T1000 (cell line): ENCODE results near the gene ZNF865.
A peak's percentile ranks its signal among the peaks of the same experiment; 100 is the strongest.

Experiments
- DNase-seq: peaks from one replicate; lab custom pipeline; 2025; ENCODE audit warnings: mixed read lengths; lab: John Stamatoyannopoulos, UW

Gene ZNF865

DNA sequence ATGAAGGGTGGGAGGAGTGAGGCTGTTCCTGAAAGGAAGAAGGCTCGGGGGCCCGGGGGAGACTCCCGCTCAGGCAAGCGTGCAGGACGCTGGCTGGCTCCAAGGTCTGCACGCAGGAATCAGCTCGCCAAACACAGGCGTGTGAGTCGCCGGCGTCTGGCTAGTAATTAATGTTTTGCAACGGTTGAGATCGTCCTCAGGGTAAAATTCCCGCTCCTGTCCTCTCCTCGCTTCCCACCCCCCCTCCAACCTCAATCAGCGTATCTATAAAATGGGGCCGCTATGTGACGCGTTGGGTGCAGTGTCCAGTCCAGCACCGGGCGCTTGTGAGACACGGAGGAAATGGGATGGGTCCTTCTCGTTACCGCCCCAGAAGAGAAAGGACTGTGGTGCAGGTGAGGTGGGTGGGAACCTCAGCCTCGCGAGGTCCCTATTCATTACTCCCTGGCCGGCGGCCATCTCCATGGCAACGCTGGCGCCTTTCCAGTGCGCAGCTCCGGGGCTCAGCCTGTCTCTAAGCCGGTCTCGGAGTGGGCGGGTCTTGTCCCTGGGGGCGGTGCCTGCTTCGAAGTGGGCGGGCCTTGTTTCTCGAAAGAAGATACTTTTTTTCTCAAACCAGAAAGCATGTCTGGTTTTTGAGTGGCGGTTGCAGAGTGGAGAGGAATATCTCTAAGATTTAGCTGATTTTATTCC, 18.3 kb upstream of the ZNF865 start:
- peak; percentile 88 for DNase-seq

DNA sequence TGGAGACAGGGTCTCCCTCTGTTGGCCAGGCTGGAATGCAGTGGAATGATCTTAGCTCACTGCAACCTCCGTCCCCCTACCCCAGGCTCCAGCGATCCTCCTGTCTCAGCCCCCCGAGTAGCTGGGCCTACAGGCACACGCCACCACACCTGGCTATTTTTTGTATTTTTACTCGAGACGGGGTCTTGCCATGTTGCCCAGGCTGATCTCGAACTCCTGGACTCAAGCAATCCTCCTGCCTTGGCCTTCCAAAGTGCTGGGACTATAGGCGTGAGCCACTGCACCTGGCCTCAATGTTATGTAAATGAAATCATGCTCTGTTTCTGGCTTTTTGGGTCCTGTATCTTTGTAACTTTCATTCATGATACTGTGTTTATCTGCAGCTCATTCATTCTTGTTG, 16.7 kb upstream of the ZNF865 start:
- no peak for DNase-seq

DNA sequence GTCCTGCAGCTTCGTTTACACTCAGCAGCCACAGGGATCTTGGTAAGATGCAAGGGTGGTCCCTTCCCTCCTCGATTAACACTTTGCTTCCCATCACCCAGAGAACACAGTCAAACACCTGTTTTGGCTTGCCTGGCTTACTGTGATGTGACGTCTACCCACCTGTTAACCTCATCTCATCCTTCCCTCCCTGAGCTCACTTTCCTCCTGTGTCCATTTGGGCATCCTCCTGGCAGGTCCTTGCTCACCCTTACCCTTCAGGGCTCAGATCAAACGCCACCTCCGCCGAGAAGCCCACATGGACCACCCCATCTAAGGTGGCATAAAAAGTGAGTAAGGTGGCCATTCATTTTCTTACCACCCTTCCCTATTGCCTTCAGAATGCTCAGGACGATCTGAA, 15.3 kb upstream of the ZNF865 start:
- no peak for DNase-seq

DNA sequence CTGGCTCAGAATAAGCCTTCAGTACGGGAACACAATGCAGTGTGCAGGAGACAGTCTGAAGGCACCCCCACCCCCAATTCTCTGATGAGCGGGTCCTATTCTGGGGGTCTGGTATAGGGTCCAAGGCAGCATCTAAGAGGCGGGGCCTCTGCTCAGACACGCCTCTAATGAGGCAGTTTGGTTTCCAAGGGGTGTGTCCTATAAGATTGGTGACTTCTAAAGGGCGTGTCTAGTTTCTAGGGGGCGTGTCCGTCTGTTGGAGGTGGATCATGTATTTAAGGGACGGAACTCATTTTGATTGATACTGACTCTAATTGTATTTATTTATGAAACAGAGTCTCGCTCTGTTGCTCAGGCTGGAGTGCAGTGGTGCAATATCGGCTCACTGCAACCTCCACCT, 14.8 kb upstream of the ZNF865 start:
- no peak for DNase-seq

DNA sequence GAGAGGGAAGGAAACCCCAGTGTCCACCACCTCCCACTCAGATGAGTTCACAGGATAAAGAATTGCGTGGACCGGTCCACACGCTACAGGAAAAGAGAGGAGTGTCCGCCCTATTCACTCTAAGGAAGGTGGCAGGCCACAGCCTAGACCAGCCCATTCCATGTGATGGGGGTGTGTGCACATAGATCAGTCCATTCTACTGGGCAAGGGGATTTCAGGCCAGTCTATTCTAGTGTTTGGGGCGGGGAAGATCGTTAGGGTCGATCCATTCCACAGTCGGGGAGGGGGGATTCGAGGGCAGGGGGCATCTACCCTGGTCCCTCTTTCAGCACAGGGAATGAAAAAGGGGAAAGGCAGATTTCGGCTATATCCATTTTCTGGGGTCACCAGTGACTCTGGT, 13.9 kb upstream of the ZNF865 start:
- no peak for DNase-seq

DNA sequence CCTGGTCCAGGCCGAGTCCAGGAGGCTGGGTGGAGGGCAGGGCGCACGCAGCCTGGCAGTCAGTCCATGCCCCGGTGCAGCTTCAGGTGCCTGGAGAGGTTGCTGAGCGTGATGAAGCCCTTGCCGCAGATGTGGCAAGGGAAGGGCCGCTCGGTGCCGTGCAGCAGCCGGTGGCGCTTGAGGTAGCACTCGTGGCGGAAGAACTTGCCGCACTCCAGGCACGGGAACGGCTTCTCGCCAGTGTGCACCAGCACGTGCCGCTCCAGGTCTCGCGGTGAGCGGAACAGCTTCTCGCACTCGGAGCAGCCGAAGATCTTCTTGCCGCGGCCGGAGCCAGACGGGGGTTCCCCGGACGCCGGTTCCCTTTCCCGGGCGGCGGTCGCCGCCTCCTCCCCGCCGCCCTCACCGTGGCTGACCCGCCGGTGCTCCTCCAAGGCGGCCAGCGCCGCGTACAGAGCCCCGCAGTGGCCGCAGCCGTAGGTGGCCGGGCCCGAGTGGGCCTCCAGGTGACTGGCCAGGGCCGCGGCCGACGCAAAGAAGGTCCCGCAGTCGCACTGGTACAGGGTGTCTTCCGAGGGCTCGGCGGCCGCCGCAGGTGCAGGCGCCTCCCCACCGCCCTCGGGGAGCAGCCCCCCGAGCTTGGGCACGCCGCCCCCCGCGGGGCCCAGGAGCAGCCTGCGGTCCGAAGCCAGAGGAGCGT, 12.9 kb upstream of the ZNF865 start:
- no peak for DNase-seq

DNA sequence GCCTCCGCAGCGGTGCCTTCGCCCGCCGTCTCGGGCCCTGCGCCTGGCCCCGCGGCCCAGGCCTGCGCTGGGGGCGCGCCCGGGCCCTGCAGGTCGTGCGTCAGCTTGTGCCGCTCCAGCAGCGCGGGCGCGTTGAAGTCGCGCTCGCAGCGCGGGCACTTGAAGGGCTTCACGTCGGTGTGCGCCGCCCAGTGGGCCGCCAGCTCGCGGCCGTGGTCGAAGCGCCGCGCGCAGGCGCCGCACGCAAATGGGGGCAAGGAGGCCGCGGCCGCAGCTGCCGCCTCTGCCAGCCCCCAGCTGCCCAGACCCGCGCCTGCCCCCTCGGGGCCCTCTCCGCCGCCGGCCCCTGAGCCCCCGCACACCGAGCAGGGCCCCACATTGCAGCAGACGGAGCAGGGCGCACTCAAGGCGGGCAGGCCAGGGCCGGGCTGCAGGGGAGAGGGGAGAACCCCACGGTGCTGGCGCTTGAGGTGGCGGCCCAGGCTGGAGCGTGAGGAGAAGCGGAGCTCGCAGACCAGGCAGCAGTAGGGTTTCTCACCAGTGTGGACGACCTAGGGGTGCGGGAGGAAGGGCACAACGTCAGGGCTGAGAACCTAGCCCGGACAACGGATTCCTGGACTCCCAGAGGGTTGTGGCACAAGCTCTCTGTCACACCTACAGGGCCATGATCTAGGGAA, 12.2 kb upstream of the ZNF865 start:
- DNase-seq, result no peak

DNA sequence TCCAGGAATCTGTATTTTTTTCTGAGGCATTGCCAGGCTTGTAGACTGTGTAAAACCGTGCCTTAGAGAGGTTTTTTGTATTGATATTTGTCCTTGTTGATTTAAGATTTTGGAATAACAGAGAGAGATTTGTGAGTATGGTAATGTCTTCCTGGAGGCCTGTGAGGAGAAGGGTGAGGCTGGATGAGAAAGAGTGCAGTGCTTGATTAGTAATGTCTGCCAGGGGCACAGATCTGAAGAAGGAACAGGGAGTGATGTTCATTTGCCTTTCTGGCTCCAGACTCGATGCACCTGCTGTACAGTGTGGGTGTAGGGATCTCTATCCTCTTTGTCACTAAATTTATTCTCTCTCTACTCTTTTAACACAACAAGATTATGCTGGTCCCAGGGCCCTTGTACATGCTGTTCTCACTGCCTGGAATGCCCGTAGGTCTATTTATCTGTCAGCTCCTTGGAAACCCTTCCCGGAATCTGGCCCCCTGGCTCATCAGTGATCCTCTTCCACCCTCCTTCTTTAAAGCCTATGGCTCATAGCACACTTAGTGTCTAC, 10.4 kb upstream of the ZNF865 start:
- no peak for DNase-seq

DNA sequence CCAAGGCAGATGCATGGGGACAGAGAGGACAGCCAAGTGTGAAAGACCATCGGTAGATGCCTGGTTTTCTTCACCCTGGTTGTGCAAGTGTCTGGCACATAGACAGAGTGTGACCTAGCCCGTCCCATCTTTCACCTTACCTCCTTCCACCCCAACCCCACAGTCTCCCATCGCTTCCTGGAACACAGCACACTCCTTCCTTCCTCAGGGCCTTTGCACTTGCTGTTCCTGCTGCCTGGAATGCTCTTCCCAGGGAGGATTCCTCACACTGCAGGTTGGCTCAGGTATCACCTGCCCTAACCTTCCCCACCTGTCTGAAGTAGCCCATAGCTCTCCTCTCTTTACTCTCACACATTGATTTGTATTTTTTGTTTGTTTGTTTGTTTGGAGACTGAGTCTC, 9.1 kb upstream of the ZNF865 start:
- no peak for DNase-seq

DNA sequence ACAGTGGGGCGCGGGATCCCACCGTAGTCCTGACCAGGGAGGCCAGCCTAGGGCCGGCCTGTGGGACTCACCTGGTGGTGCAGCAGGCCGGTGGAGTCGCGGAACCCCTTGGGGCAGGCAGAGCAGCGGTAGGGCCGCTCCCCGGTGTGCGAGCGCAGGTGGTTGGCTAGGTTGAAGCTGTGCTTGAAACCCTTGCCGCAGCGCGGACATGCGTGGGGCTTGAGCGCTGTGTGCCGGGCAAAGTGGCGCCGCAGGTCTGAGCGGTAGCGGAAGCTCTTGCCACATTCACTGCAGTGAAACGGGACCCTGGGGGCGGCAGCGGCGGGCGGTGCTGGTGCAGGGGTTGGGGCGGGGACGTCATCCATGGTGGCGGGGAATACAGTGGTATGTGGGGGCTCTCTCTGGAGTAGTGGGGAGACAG, 7.9 kb upstream of the ZNF865 start:
- no peak for DNase-seq

DNA sequence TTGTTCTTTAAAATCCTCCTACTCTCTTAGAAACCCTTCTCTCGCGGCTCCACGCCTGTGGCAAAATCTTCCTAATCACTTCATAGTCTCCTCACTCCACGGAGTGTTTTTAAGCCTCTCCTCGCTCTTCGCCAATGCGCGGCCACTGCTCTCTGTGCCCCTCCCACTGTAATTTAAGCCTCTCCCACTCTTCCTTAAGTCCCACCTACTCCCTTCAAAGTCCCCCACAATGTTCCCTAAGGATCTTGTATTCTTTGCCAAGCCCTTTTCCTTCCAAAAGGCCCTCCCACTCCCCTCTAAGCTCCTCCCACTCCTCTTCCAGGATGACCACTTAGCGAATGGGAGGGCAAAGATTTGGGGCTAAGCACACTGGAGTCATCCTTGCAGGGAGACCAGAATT, 7.4 kb upstream of the ZNF865 start:
- DNase-seq, result no peak

DNA sequence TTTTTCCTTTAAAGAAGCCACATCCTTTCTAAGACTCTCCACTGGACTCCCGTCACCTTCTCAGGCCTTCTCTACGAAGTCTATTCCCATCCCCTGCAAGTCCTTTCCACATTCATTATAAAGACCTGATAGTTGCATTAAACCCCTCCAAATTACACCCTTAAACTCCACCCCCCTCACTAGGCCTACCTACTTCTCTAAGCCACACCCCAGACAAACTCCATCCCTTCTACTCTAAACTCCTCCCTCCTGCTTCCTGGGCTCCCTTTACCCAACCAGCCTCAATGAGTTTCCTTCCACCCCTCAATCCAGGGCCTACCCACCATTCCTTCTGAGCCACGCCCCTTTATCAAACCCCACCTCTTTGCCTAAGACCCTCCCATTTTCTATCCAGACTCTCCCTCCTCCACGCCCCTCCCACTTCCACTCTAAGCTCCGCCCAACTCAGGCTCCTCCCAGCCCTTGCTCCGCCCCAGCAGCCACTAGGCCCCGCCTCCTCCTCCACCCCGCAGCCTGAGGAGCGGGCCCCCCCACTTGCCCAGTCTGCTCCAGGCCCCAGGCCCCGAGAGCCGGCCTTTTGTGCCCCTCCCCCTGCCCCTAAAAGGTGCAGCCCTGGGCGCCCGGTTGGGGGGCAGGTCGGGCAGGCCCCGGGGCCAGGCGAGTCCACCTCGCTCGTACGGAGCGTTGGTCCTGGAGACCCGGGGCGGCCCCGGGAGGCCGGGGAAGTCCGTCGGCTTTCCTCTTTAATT, 6.6 kb upstream of the ZNF865 start:
- DNase-seq, result peak; percentile 94

DNA sequence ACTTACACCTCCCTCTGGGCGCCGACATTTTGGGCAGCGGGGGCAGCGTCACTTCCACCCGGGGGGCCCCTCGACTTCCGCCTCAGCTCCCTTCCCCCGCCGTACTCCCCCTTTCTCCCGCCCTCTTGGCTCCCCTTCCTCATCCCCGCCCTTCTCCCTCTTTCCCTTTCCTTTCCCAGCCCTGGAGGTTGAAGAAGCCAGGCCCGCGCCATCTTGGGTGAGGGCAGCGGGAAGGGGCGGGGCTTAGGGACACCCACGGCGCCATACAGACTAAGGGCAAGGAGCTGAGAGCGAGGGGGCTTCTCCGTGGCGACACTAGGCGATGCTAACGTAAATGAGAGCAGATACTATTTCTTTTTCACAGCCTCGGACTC, 6.0 kb upstream of the ZNF865 start, which contains the start of gene FIZ1:
Gene FIZ1 (minus strand): TSS at position 50 of the 374 bp plus-strand sequence. CDS start 1,652 bp downstream, outside the sequence.
- peak; percentile 96 for DNase-seq

DNA sequence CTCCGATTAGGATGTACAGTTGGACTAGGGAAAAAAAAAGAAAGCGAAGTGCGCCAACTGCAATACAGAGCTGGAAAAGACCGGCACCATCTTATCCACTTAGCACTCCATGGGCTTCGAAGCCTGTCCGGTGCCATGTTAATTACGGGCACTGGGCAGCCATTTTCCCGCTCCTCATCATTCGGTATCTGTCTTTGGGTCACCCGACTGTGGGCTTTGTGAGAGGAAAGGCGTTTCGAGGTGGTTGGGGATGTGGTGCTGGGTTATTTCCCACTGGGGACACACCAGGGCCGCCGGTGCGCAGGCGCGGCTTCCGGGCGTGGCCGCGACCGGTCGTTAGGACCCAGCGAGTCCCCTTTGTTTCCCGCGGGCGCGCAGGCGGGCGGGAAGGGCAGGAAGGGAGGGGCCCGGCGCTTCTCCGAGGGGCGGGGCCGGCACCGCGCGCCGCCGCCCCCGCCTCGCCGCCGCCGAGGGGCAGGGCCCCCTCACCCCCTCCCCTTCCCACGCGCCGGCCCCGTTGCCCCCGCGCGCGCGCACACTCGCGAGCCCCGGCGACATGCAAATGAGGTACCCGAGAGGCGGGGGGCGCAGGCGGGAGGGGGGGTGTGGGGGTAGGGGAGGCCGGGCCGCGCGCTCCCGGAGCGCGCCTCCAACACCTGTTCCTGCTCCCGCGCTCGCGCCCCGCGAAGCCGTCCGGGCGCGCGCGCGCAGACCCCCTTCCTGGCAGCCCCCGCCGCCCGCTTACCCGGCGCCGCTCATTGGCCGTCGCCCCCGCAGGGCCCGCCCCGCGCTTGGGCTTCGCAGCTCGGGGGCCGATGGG, 5.4 kb upstream of the ZNF865 start, which contains the start of gene ZNF524:
Gene ZNF524 (plus strand): TSS at position 447 of the 820 bp plus-strand sequence. CDS start 1,825 bp downstream, outside the sequence.
- DNase-seq, result peak; percentile 88

DNA sequence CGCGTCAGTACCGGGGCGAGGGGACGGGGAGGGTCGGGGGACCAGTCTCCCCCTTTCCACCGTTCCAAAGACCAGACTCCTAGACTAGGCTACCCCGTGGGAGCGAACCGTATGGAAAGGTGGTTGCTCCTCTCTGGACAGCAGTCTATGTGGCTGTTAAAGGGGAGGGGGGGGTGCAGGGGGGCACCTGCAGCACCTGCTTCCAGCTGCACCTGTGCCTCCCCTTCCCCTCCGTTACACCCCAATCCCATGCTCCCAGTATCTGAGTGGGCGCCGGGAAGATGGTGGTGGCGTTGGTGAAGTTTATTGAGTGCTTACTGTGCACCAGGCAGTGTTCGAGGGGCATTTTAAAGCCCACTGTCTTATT, 4.8 kb upstream of the ZNF865 start:
- DNase-seq, result no peak

DNA sequence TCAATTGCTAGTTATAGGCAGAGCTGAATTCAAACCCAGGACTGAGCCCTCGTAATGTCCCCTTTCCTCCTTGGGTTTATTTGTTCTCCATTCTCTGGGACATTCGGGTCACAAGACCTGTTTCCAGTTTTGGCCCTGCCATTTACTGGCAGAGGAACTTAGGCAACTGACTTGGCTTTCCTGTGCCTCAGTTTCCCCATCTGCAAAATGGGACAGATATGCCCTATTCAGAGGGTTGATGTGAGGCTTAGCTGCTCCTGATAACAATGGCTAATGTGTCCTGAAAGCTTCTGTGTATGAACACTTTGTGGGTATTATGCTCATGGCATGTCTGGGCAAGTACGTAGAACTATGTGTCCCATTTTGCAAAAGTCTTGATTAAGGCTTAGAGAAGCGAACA, 4.4 kb upstream of the ZNF865 start:
- no peak for DNase-seq

DNA sequence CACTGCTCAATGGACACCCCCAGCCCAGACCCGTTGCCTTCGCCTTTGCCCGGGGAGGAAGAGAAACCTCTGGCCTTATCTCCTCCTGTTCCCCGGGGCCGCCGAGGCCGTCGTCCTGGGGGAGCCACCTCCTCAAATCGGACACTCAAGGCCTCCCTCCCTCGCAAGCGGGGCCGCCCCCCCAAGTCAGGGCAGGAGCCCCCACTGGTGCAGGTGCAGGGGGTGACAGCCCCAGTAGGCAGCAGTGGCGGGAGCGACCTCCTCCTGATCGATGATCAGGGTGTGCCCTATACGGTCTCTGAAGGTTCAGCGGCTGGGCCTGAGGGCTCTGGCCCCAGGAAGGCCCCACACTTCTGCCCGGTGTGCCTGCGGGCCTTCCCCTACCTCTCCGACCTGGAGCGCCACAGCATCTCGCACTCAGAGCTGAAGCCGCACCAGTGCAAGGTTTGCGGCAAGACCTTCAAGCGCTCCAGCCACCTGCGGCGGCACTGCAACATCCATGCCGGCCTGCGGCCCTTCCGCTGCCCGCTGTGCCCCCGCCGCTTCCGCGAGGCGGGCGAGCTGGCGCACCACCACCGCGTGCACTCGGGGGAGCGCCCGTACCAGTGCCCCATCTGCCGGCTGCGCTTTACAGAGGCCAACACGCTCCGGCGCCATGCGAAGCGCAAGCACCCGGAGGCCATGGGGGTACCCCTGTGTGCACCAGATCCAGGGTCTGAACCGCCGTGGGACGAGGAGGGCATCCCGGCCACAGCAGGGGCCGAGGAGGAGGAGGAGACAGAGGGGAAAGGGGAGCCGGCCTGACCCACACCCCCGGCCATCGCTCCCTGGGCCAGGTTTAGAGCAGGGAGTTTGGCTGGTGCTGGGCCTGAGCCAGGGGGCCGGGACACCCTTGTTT, 3.1 kb upstream of the ZNF865 start:
- DNase-seq, result no peak

DNA sequence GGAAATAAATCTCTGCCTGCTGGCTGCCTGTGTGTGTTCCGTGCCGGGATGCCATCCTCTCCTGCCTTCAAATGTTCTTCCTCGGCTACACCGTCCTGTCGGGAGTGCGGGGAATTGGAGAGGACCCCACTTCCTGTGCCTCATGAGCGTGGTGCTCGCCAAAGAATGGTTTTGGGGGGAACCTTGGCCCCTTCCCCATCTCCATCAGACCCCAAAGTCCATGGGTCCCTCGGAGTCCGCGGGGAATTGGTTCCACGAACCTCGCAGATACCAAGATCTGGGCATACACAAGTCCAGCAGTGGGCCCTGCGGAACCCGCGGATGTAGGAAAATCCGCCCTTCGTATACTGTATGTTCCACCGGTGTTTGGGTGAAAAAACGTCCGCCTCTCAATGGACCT, 2.3 kb upstream of the ZNF865 start:
- no peak for DNase-seq

DNA sequence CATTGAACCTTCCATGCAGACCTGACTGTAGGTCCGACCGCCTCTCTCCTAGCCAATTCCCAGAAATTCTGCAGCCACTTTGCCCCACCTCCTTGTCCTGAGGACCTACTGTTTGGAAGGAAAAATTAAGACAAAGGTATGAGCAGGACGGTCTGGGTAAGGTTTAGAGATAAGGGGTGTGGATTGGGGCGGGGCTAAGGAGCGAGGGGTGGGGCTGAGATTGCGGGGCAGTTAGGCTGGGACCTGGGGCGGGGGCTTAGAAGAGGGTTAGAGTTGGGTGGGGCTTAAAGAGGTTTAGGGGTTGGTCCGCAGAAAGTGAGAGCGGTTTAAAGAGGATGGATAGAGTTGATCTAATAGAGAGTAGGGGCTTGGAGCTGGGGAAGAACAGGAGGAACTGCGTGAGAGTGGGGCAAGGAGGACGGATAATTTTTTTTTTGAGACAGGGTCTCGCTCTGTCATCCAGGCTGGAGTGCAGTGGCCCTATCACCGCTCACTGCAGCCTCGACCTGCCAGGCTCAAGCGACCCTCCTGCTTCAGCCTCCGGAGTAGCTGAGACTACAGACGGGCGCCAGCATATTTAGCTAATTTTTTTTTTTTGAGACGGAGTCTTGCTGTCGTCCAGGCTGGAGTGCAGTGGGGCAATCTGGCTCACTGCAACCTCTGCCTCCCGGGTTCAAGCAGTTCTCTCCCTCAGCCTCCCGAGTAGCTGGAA, 1.7 kb upstream of the ZNF865 start:
- DNase-seq, result no peak
